ENCODE measurements around the gene TRNAU1AP.
"Not testable (repeated sequence)": the region's sequence is repeated elsewhere in the genome, so short reads cannot be mapped to it uniquely, and the experiment has no call there.

TRNAU1AP gene

GRCh38 chr1:28552758-28553663, at the start of gene TRNAU1AP:
Gene TRNAU1AP (plus strand): TSS chr1:28553085. CDS start chr1:28553111, 26 bp downstream.
- peak within 1 kb of the TSS; percentile 94 for H3K27ac Mint-ChIP-seq
- CTCF ChIA-PET, result interaction anchor here (0.7 to 1.9 kb wide), 5 partner anchors 10 to 305 kb away, joined by 4 to 5 read pairs (median 4); no protein-coding TSS in a partner anchor
- peak within 1 kb of the TSS; percentile 91 for H3K4me3 Mint-ChIP-seq
- H3K36me3 Mint-ChIP-seq, result peaks cover 18% of the 10 kb centered on the region
- peak; percentile 98 for DNase-seq
- peaks cover 31% of the 10 kb centered on the region for H3K4me1 Mint-ChIP-seq
- H3K27me3 Mint-ChIP-seq, result peaks cover 4% of the 10 kb centered on the region
- H3K9me3 Mint-ChIP-seq, result no peaks in the 10 kb centered on the region

- no peak overlapping the region for H3K27ac Mint-ChIP-seq
- DNase-seq, result no peak
Observed at GRCh38 chr1:28503117-28503516, 49.8 kb upstream of the TRNAU1AP start.

GRCh38 chr1:28505406-28506187, 47.3 kb upstream of the TRNAU1AP start, which contains the start of gene RCC1:
Gene RCC1 (plus strand): TSS chr1:28506043. CDS start chr1:28529867, 23,824 bp downstream.
- peak; percentile 98 for DNase-seq
- peak within 1 kb of the TSS; percentile 97 for H3K4me3 Mint-ChIP-seq
- H3K9me3 Mint-ChIP-seq, result no peaks in the 10 kb centered on the region
- H3K27me3 Mint-ChIP-seq, result no peaks in the 10 kb centered on the region
- H3K27ac Mint-ChIP-seq, result peak within 1 kb of the TSS; percentile 97
- peaks cover 50% of the 10 kb centered on the region for H3K36me3 Mint-ChIP-seq
- H3K4me1 Mint-ChIP-seq, result peaks cover 31% of the 10 kb centered on the region
- CTCF ChIA-PET, result interaction anchor here (0.8 to 2.0 kb wide), 2 partner anchors 76 to 257 kb away, joined by 3 to 5 read pairs; no protein-coding TSS in a partner anchor

More at GRCh38 chr1:28503117-28503516, 49.8 kb upstream of the TRNAU1AP start:
- no peaks in the 10 kb centered on the region for H3K27me3 Mint-ChIP-seq
- peaks cover 29% of the 10 kb centered on the region for H3K36me3 Mint-ChIP-seq
- CTCF ChIA-PET, result no interaction called here
- no peaks in the 10 kb centered on the region for H3K9me3 Mint-ChIP-seq
- no peak overlapping the region for H3K4me3 Mint-ChIP-seq
- peaks cover 7% of the 10 kb centered on the region for H3K4me1 Mint-ChIP-seq

- Mint-ChIP-seq H3K9me3 (no peaks in the 10 kb centered on the region), H3K4me3 (peak overlapping the region; percentile 97), H3K36me3 (peaks cover 57% of the 10 kb centered on the region), H3K27ac (peak overlapping the region; percentile 97), H3K27me3 (no peaks in the 10 kb centered on the region), H3K4me1 (peaks cover 43% of the 10 kb centered on the region)
- CTCF ChIA-PET, result interaction anchor here (0.7 to 2.0 kb wide), 4 partner anchors 74 to 258 kb away, joined by 3 to 5 read pairs (median 3); no protein-coding TSS in a partner anchor
- no peak for DNase-seq
Observed at GRCh38 chr1:28506907-28507246, 46.0 kb upstream of the TRNAU1AP start.

GRCh38 chr1:28507247-28507645, 45.6 kb upstream of the TRNAU1AP start:
- DNase-seq, result no peak
- no peaks in the 10 kb centered on the region for H3K27me3 Mint-ChIP-seq
- H3K4me1 Mint-ChIP-seq, result peaks cover 47% of the 10 kb centered on the region
- CTCF ChIA-PET, result interaction anchor here (0.7 to 2.0 kb wide), 5 partner anchors 11 to 148 kb away, joined by 3 to 5 read pairs (median 3); no protein-coding TSS in a partner anchor
- peak overlapping the region; percentile 97 for H3K27ac Mint-ChIP-seq
- peak overlapping the region; percentile 97 for H3K4me3 Mint-ChIP-seq
- no peaks in the 10 kb centered on the region for H3K9me3 Mint-ChIP-seq
- H3K36me3 Mint-ChIP-seq, result peaks cover 60% of the 10 kb centered on the region

GRCh38 chr1:28507646-28508434, 45.0 kb upstream of the TRNAU1AP start:
- Mint-ChIP-seq H3K27me3 (no peaks in the 10 kb centered on the region), H3K36me3 (peaks cover 66% of the 10 kb centered on the region), H3K27ac (peak overlapping the region; percentile 97), H3K9me3 (no peaks in the 10 kb centered on the region), H3K4me3 (peak overlapping the region; percentile 97), H3K4me1 (peaks cover 53% of the 10 kb centered on the region)
- CTCF ChIA-PET, result interaction anchor here (0.6 to 1.7 kb wide), 5 partner anchors 10 to 676 kb away, joined by 3 read pairs; no protein-coding TSS in a partner anchor
- no peak for DNase-seq

GRCh38 chr1:28508435-28508754, 44.5 kb upstream of the TRNAU1AP start:
- Mint-ChIP-seq H3K9me3 (no peaks in the 10 kb centered on the region), H3K36me3 (peaks cover 70% of the 10 kb centered on the region), H3K4me3 (peak overlapping the region; percentile 97), H3K27me3 (no peaks in the 10 kb centered on the region), H3K4me1 (peaks cover 53% of the 10 kb centered on the region), H3K27ac (peak overlapping the region; percentile 97)
- no peak for DNase-seq
- CTCF ChIA-PET, result interaction anchor here (1.1 to 1.7 kb wide), 4 partner anchors 10 to 135 kb away, joined by 3 read pairs; no protein-coding TSS in a partner anchor

GRCh38 chr1:28509705-28510272, 43.1 kb upstream of the TRNAU1AP start:
- H3K9me3 Mint-ChIP-seq, result no peaks in the 10 kb centered on the region
- CTCF ChIA-PET, result interaction anchor here (1.0 to 1.5 kb wide), 6 partner anchors 9 to 261 kb away, joined by 3 to 5 read pairs (median 3); no protein-coding TSS in a partner anchor
- H3K36me3 Mint-ChIP-seq, result peaks cover 76% of the 10 kb centered on the region
- no peak for DNase-seq
- H3K27ac Mint-ChIP-seq, result peak overlapping the region; percentile 97
- no peaks in the 10 kb centered on the region for H3K27me3 Mint-ChIP-seq
- H3K4me3 Mint-ChIP-seq, result peak overlapping the region; percentile 97
- H3K4me1 Mint-ChIP-seq, result peaks cover 56% of the 10 kb centered on the region

- Mint-ChIP-seq H3K9me3 (no peaks in the 10 kb centered on the region), H3K4me3 (peak overlapping the region; percentile 97), H3K4me1 (peaks cover 55% of the 10 kb centered on the region), H3K27me3 (no peaks in the 10 kb centered on the region), H3K27ac (peak overlapping the region; percentile 97), H3K36me3 (peaks cover 80% of the 10 kb centered on the region)
- CTCF ChIA-PET, result interaction anchor here (1.0 to 1.5 kb wide), 5 partner anchors 8 to 262 kb away, joined by 3 to 5 read pairs (median 3); no protein-coding TSS in a partner anchor
- peak; percentile 33 for DNase-seq
Observed at GRCh38 chr1:28510273-28510969, 42.5 kb upstream of the TRNAU1AP start.

- CTCF ChIA-PET, result interaction anchor here (1.4 kb wide), 2 partner anchors 98 to 263 kb away, joined by 3 to 5 read pairs; no protein-coding TSS in a partner anchor
- Mint-ChIP-seq H3K27ac (peak overlapping the region; percentile 97), H3K9me3 (no peaks in the 10 kb centered on the region), H3K36me3 (peaks cover 75% of the 10 kb centered on the region), H3K27me3 (no peaks in the 10 kb centered on the region), H3K4me1 (peaks cover 52% of the 10 kb centered on the region), H3K4me3 (peak overlapping the region; percentile 97)
- no peak for DNase-seq
Observed at GRCh38 chr1:28510970-28511440, 41.9 kb upstream of the TRNAU1AP start.

- CTCF ChIA-PET, result no interaction called here
- no peaks in the 10 kb centered on the region for H3K27me3 Mint-ChIP-seq
- H3K4me1 Mint-ChIP-seq, result peaks cover 55% of the 10 kb centered on the region
Observed at GRCh38 chr1:28512058-28512611, 40.8 kb upstream of the TRNAU1AP start.

GRCh38 chr1:28514445-28514933, 38.4 kb upstream of the TRNAU1AP start:
- CTCF ChIA-PET, DNase-seq, H3K9me3 Mint-ChIP-seq, H3K27me3 Mint-ChIP-seq, H3K4me3 Mint-ChIP-seq: not testable (repeated sequence)
- Mint-ChIP-seq H3K27ac (peak overlapping the region; percentile 83), H3K4me1 (peaks cover 57% of the 10 kb centered on the region), H3K36me3 (peaks cover 52% of the 10 kb centered on the region)

More at GRCh38 chr1:28512058-28512611, 40.8 kb upstream of the TRNAU1AP start:
- peaks cover 67% of the 10 kb centered on the region for H3K36me3 Mint-ChIP-seq
- DNase-seq, result no peak
- peak overlapping the region; percentile 76 for H3K27ac Mint-ChIP-seq
- peak overlapping the region; percentile 42 for H3K4me3 Mint-ChIP-seq
- no peaks in the 10 kb centered on the region for H3K9me3 Mint-ChIP-seq
